DOHH2 (cell line): ENCODE results near the gene NRCAM.

Experiments
- H3F3A ChIP-seq: fragments of 200-600 bp; sonication (generic), shearing (Covaris generic); 2 replicates; pipeline ENCODE4 v1.6.0; 2016; ENCODE audit warnings: antibody characterized with exemption, mild to moderate bottlenecking; ENCODE audit not compliant: control insufficient read depth, insufficient read depth
- H3K27ac ChIP-seq: fragments of 200-600 bp; sonication (generic); 2 replicates; pipeline ENCODE4 v1.5.1; 2014; ENCODE audit warnings: low read depth, mild to moderate bottlenecking, low read length, moderate library complexity
- H3K27me3 ChIP-seq: fragments of 200-600 bp; sonication (generic); 2 replicates; pipeline ENCODE4 v1.6.1; 2014; ENCODE audit warnings: mild to moderate bottlenecking, low read length, mixed read lengths; ENCODE audit not compliant: control insufficient read depth
- H3K36me3 ChIP-seq: fragments of 200-600 bp; sonication (generic); 2 replicates; pipeline ENCODE4 v1.6.1; 2014; ENCODE audit warnings: mild to moderate bottlenecking, low read length, moderate library complexity, mixed read lengths; ENCODE audit not compliant: control insufficient read depth
- H3K4me1 ChIP-seq: fragments of 200-600 bp; sonication (generic); 2 replicates; pipeline ENCODE4 v1.6.1; 2014; ENCODE audit warnings: mild to moderate bottlenecking, low read length, mixed read lengths; ENCODE audit not compliant: control insufficient read depth
- H3K4me2 ChIP-seq: fragments of 200-600 bp; sonication (generic); 2 replicates; pipeline ENCODE4 v1.6.0; 2014; ENCODE audit warnings: mild to moderate bottlenecking, low read length, moderate library complexity
- H3K4me3 ChIP-seq: fragments of 200-600 bp; sonication (generic); 2 replicates; pipeline ENCODE4 v1.5.1; 2014; ENCODE audit warnings: mild to moderate bottlenecking, low read length, mixed read lengths
- H3K79me2 ChIP-seq: fragments of 200-600 bp; sonication (generic); 2 replicates; pipeline ENCODE4 v1.6.1; 2014; ENCODE audit warnings: mild to moderate bottlenecking, low read length, mixed read lengths; ENCODE audit not compliant: control insufficient read depth
- H3K9me2 ChIP-seq: fragments of 200-600 bp; sonication (generic); replicated peaks from 2 replicates; pipeline ENCODE4 v1.6.1; 2014; ENCODE audit warnings: mild to moderate bottlenecking, low read length, mixed read lengths; ENCODE audit not compliant: control insufficient read depth
- H3K9me3 ChIP-seq: fragments of 200-600 bp; sonication (generic); 2 replicates; pipeline ENCODE4 v1.6.1; 2014; ENCODE audit warnings: antibody characterized with exemption, low read length, mixed read lengths; ENCODE audit not compliant: control insufficient read depth, insufficient read depth
- H4K20me1 ChIP-seq: fragments of 200-600 bp; sonication (generic); 2 replicates; pipeline ENCODE4 v1.6.0; 2014; ENCODE audit warnings: low read depth, mild to moderate bottlenecking, antibody characterized with exemption, low read length, moderate library complexity; ENCODE audit not compliant: control insufficient read depth, insufficient read depth
- EZH2phosphoT487 ChIP-seq: fragments of 200-600 bp; sonication (generic); IDR thresholded peaks from 2 replicates; pipeline ENCODE4 v1.6.1; 2017; ENCODE audit warnings: borderline replicate concordance, mild to moderate bottlenecking, antibody characterized with exemption, low read length, moderate library complexity, mixed read lengths
- TF ChIP-seq, protein P1 (sequence below): fragments of 200-600 bp; sonication (generic); IDR thresholded peaks from one replicate; pipeline ENCODE4 v1.5.1; 2014; ENCODE audit warnings: antibody characterized with exemption, mild to moderate bottlenecking, low read depth, low read length; ENCODE audit not compliant: poor library complexity, severe bottlenecking

Gene NRCAM

DNA sequence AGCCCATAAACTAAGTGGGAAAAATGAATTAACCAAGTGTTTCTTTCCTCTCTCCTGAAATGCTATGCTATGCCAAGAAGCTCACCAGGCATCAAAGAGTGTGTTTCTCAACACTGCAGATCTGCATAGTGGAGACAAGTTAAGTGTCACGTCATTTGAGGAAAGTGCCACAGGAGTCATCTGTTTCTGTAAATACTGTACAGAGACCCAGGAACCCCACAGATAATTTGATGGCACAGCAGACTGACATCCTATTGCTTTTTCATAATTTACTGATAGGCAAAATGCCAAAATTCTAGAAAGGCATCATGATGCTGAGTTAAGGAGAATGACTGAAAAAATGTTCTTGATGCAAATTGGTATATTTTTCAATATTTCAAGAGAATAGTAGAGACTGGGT is 124.3 kb downstream of the NRCAM start:
- H3K79me2 ChIP-seq: no peaks in the 10 kb centered on the region
- no peaks in the 10 kb centered on the region for H4K20me1 ChIP-seq
- H3K36me3 ChIP-seq: no peaks in the 10 kb centered on the region
- no peaks in the 10 kb centered on the region for H3K9me2 ChIP-seq
- peaks cover 32% of the 10 kb centered on the region for H3K4me1 ChIP-seq
- no peak overlapping the region for H3K4me3 ChIP-seq
- no peaks in the 10 kb centered on the region for H3K27me3 ChIP-seq
- no peak overlapping the region for H3K27ac ChIP-seq
- H3K4me2 ChIP-seq: no peak overlapping the region
- H3F3A ChIP-seq: no peaks in the 10 kb centered on the region
- TF ChIP-seq, protein P1, sequence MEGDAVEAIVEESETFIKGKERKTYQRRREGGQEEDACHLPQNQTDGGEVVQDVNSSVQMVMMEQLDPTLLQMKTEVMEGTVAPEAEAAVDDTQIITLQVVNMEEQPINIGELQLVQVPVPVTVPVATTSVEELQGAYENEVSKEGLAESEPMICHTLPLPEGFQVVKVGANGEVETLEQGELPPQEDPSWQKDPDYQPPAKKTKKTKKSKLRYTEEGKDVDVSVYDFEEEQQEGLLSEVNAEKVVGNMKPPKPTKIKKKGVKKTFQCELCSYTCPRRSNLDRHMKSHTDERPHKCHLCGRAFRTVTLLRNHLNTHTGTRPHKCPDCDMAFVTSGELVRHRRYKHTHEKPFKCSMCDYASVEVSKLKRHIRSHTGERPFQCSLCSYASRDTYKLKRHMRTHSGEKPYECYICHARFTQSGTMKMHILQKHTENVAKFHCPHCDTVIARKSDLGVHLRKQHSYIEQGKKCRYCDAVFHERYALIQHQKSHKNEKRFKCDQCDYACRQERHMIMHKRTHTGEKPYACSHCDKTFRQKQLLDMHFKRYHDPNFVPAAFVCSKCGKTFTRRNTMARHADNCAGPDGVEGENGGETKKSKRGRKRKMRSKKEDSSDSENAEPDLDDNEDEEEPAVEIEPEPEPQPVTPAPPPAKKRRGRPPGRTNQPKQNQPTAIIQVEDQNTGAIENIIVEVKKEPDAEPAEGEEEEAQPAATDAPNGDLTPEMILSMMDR: no peak
- TF ChIP-seq EZH2phosphoT487: no peak
- H3K9me3 ChIP-seq: no peaks in the 10 kb centered on the region

DNA sequence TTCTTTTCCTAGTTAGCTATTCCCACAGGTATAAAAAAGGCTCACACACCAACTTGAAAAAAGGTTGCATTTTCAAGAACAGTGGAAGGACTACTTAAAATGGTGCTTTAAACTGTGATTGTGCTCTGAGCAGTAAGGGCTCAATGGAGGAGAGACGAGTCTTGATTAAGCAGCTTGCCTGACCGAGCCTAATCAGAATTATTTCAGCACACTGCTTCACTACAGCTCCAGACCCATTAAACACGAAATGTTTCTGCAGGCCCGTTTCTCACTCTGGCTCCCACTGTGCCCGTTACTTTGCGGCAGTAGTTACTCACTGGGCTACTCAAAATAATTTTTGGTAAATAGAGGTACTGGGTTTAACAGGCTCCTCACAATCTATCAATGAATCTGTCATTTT is 126.0 kb downstream of the NRCAM start:
- Histone ChIP-seq H3K4me3 (no peak overlapping the region), H3K9me2 (no peaks in the 10 kb centered on the region), H4K20me1 (no peaks in the 10 kb centered on the region), H3K27ac (no peak overlapping the region), H3K79me2 (no peaks in the 10 kb centered on the region), H3K4me2 (no peak overlapping the region), H3K4me1 (peaks cover 35% of the 10 kb centered on the region), H3K27me3 (no peaks in the 10 kb centered on the region), H3K36me3 (no peaks in the 10 kb centered on the region), H3F3A (no peaks in the 10 kb centered on the region), H3K9me3 (no peaks in the 10 kb centered on the region)
- TF ChIP-seq, protein P1: no peak
- TF ChIP-seq EZH2phosphoT487: no peak

DNA sequence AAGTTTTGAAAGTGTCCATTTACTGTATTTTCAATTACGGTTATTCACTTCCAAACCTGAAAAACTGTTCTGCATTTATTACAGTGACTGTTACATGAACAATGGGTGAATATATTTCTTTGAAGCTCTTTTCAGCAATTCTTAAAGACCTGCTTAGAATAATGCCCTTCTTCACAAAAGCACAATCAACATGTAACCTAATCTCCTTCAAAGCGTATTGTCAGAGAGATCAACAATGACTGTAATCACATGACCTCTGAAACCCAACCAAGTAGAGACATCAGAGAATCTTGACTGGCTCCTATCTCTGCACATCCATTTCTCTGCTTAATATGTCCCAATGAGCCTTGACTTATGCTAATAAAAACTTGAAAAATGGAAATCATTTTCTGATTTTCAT is 126.7 kb downstream of the NRCAM start:
- no peak overlapping the region for H3K4me2 ChIP-seq
- no peak for TF ChIP-seq EZH2phosphoT487
- TF ChIP-seq, protein P1: no peak
- H3K79me2 ChIP-seq: no peaks in the 10 kb centered on the region
- H3K9me3 ChIP-seq: no peaks in the 10 kb centered on the region
- no peaks in the 10 kb centered on the region for H4K20me1 ChIP-seq
- H3K4me3 ChIP-seq: no peak overlapping the region
- no peaks in the 10 kb centered on the region for H3K27me3 ChIP-seq
- H3K9me2 ChIP-seq: no peaks in the 10 kb centered on the region
- peaks cover 29% of the 10 kb centered on the region for H3K4me1 ChIP-seq
- no peak overlapping the region for H3K27ac ChIP-seq
- no peaks in the 10 kb centered on the region for H3K36me3 ChIP-seq
- H3F3A ChIP-seq: no peaks in the 10 kb centered on the region

DNA sequence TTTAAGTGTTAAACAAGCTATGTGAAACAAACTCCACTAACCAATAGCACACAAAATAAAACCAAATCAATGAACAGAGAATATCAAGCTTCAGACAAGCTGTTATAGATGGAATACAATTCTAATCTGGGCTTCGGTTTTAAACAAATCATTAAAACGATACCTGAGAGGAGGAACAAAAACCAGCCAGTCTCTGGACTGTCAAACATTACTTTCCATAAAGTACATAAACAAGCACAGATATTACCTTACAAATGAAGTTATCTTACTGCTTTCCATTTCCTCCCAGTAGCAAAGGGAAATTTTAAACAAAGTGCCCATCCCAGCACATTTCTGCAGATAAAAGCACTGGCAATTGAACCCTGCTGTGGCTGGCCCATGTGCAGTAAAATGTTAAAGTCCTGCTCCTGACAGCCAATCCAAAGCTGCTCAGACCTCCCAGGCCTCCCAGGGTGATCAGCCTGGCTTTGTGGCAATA is 128.0 kb downstream of the NRCAM start:
- no peaks in the 10 kb centered on the region for H3K36me3 ChIP-seq
- no peaks in the 10 kb centered on the region for H3K79me2 ChIP-seq
- peak overlapping the region; percentile 73 for H3K4me2 ChIP-seq
- H3K27me3 ChIP-seq: no peaks in the 10 kb centered on the region
- peaks cover 31% of the 10 kb centered on the region for H3K4me1 ChIP-seq
- no peaks in the 10 kb centered on the region for H3K9me2 ChIP-seq
- H3K9me3 ChIP-seq: no peaks in the 10 kb centered on the region
- peak overlapping the region; percentile 55 for H3K4me3 ChIP-seq
- no peaks in the 10 kb centered on the region for H4K20me1 ChIP-seq
- TF ChIP-seq, protein P1: no peak
- no peak for TF ChIP-seq EZH2phosphoT487
- H3K27ac ChIP-seq: peak overlapping the region; percentile 66
- no peaks in the 10 kb centered on the region for H3F3A ChIP-seq
